ENCODE results near the gene DDX10. TPM values are rescaled to one million over a fixed set of nuclear protein-coding genes. Genes with fewer than 3 reads are reported as not detected.
"Not testable (repeated sequence)": the region's sequence is repeated elsewhere in the genome, so short reads cannot be mapped to it uniquely, and the experiment has no call there.

DDX10 gene
- total RNA-seq, 1 experiment from 2014 or later = 38.7 TPM

DNA sequence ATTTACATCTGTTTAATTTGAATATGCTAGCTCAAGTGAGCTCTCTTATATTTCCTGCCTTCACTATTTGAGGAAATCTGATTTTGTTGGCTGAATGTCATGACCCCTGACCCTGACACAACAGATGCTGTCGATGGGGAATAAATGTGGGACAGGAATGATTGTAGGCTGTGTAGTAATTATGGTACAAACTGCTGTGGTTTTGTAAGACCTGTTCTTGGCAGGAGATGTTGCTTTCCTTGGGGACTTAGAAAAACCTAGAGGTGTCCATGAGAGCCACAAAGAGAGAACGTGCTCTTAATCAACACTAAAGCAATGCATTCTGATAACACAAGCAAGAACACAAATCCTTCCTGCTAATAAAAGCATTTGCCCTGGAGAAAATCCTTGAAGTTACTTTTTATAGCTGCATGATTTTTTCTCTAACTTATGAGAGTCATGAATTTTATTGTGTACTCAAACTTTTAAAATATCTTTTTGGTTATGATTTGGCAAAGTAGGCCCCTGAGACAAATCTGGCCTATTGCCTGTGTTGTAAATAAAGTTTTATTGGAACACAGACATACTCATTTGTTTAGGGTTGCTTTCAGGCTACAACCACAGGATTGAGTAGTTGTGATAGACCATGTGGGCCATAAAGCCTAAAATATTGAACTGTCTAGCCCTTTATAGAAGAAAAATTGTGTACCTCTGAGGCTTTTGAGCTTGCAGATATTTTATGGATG, 90.2 kb downstream of the DDX10 start:
- Histone ChIP-seq H3K4me3 (ENCODE audit: insufficient read depth, low read depth, low read length) (no peak overlapping the region), H3K27me3 (ENCODE audit: control insufficient read depth, insufficient read depth, low read length) (no peaks in the 10 kb centered on the region), H3K36me3 (replicated peaks; ENCODE audit: control insufficient read depth, insufficient read depth, low read length) (no peaks in the 10 kb centered on the region)
- no peak for DNase-seq

DNA sequence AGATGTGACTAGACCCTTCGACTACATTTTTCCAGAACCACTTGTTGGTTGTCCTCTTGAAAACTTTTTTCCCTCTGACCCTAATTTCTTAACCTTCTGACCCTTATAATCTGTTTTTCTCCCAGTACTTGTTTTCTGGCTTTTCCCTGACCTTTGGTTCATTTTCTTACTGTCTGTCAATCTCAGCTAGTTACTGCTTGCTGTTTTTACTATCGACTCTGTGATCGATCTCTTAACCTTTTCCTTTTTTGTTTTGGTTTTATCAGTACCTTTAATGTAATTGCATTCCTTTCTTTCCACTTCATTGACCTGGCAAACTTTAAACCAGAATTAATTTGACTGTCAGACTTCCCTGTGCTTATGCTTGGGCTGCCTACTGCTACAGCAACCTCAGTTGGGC, 92.8 kb downstream of the DDX10 start:
- no peaks in the 10 kb centered on the region for H3K36me3 ChIP-seq (replicated peaks; ENCODE audit: control insufficient read depth, insufficient read depth, low read length)
- DNase-seq = no peak
- no peaks in the 10 kb centered on the region for H3K27me3 ChIP-seq (ENCODE audit: control insufficient read depth, insufficient read depth, low read length)
- H3K4me3 ChIP-seq (ENCODE audit: insufficient read depth, low read depth, low read length) = no peak overlapping the region

DNA sequence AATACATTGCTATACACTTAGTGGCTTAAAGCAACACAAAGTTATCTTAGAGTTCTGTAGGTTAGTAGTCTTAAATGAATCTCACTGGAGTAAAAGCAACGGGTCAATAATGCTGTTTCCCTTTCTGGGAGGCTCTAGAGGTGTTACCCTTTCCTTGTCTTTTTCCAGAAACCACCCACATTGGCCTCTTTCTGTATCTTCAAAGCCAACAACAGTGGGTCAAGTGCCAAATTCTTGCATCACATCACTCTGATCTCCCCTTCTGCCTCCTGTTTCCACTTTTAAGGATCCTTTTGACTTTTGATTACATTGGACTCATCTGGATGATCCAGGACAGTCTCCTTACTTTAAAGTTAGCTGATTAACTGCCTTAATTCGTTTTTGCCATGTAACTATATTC, 93.6 kb downstream of the DDX10 start:
- no peaks in the 10 kb centered on the region for H3K36me3 ChIP-seq (replicated peaks; ENCODE audit: control insufficient read depth, insufficient read depth, low read length)
- DNase-seq = no peak
- H3K27me3 ChIP-seq (ENCODE audit: control insufficient read depth, insufficient read depth, low read length) = no peaks in the 10 kb centered on the region
- no peak overlapping the region for H3K4me3 ChIP-seq (ENCODE audit: insufficient read depth, low read depth, low read length)

DNA sequence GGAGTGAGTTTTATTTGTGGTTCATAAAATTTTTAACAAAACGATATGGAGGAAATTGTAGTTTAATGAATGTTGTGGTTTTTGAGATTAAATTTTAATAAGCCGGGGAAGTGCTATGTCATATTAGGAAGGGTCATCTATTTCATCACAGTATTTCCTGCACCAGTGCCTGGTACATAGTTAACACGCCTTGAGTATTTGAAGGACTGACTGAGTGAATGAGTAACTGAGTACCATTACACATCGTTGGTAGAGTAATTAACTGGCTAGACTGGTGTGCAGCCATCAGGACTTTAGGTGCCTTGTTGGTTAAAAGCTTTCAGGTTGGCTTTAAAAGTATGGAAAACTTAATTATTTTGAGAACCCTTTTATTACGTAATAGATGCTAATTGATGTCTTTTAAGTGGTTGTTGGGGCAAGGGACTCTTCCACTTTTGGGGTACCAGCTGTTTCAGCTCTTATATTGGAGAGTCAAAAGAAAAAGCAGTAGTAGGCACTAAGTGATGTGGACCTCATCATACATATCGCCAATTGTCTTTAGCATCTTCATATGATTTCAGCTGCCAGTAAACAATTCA, 101.8 kb downstream of the DDX10 start:
- no peak for DNase-seq
- Histone ChIP-seq H3K36me3 (replicated peaks; ENCODE audit: control insufficient read depth, insufficient read depth, low read length) (no peaks in the 10 kb centered on the region), H3K27me3 (ENCODE audit: control insufficient read depth, insufficient read depth, low read length) (no peaks in the 10 kb centered on the region), H3K4me3 (ENCODE audit: insufficient read depth, low read depth, low read length) (no peak overlapping the region)

DNA sequence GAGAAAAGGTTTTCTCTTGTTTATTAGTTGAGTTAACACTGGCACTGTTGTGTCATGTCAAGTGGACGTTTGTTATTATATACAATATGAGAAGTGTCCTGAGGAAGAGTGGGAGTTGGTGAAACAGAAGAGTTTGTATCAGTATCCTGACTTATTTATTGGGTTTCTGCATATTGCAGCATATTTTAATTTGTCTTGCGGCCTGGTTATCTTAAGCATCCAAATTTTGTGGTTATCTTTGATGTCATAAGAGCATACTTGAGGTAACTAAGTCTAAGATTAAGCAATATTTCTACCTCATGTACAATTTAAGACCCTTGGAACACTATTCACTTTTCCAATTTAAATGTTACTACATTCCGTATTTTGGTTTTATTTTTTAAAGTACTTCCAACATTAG, 103.5 kb downstream of the DDX10 start:
- no peak overlapping the region for H3K4me3 ChIP-seq (ENCODE audit: insufficient read depth, low read depth, low read length)
- no peaks in the 10 kb centered on the region for H3K27me3 ChIP-seq (ENCODE audit: control insufficient read depth, insufficient read depth, low read length)
- H3K36me3 ChIP-seq (replicated peaks; ENCODE audit: control insufficient read depth, insufficient read depth, low read length) = no peaks in the 10 kb centered on the region
- DNase-seq = no peak

DNA sequence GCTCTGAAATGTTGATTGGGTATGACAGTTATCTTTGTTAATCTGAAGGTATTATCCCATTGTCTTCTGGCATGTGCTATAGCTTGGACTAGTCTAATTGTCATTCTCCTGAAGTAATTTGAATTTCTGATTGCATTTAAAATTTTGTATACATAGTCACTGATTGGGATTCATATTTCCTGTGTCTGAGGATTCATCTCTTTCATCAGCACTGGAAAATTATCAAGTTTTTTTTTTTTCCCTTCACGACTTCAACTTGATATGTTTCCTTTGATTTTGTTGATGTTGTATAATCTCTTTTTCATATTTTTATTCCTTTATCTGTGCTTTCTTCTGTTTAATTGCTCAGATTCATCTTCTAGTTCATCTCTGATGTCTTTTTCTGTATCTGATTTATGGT, 104.1 kb downstream of the DDX10 start:
- Histone ChIP-seq H3K4me3 (ENCODE audit: insufficient read depth, low read depth, low read length) (no peak overlapping the region), H3K36me3 (replicated peaks; ENCODE audit: control insufficient read depth, insufficient read depth, low read length) (no peaks in the 10 kb centered on the region), H3K27me3 (ENCODE audit: control insufficient read depth, insufficient read depth, low read length) (no peaks in the 10 kb centered on the region)
- no peak for DNase-seq

DNA sequence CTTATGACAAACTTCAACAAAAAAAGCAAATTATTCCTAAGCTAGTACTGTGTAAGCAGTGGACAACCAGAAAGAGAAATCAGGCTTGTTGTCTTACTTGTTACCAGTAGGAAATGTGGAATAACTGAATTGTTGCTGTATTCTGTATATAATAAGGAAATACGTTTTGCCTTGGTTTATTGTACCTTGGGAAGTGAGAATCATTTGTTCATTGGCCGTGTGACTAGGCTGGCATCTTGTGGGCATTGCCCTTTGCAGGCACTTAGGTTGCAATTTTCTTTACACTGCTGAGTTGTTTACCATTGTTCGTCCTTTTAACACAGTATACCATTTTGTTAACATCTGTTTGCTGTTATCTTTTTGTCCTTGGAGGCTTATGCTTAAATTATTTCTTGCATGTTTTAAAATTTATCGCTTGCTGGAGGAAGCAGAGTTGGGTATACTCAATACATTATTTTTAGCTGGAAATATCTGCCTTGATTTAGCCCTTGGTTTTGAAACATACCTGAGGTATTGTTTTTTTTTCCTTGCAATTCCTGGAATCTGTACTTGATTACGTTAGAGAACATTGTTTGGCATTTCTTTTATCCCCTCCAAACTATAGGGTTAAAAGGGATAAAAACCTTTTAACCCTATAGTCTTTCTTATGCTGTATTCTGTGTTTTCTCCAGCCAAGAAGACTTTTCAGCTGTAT, 109.3 kb downstream of the DDX10 start:
- Histone ChIP-seq H3K36me3 (replicated peaks; ENCODE audit: control insufficient read depth, insufficient read depth, low read length) (no peaks in the 10 kb centered on the region), H3K27me3 (ENCODE audit: control insufficient read depth, insufficient read depth, low read length) (no peaks in the 10 kb centered on the region), H3K4me3 (ENCODE audit: insufficient read depth, low read depth, low read length) (no peak overlapping the region)
- DNase-seq = no peak

DNA sequence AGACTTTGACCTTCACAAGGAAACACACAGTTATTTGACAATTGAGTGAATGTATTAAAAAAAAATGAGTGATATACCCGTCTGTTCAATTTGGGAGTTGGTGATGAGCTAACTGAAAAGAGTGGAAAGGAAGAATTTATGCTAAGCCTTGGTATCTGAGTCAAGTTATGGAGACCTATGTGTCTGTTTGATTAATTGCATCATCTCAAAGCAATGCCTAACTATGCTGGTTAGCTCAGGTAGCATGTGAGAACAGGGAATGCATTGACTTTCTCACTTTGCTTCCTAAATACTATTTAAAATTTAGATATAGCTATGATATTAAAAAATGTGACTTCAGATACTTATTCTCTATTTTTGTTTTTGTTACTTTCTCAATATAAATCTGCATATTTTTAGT, 110.5 kb downstream of the DDX10 start:
- DNase-seq = no peak
- no peaks in the 10 kb centered on the region for H3K36me3 ChIP-seq (replicated peaks; ENCODE audit: control insufficient read depth, insufficient read depth, low read length)
- H3K27me3 ChIP-seq (ENCODE audit: control insufficient read depth, insufficient read depth, low read length) = no peaks in the 10 kb centered on the region
- no peak overlapping the region for H3K4me3 ChIP-seq (ENCODE audit: insufficient read depth, low read depth, low read length)

DNA sequence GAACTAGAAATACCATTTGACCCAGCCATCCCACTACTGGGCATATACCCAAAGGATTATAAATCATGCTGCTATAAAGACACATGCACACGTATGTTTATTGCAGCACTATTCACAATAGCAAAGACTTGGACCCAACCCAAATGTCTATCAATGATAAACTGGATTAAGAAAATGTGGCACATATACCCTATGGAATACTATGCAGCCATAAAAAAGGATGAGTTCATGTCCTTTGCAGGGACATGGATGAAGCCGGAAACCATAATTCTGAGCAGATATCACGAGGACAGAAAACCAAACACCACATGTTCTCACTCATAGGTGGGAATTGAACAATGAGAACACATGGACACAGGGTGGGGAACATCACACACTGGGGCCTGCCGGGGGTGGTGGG, 114.3 kb downstream of the DDX10 start:
- H3K4me3 ChIP-seq (ENCODE audit: insufficient read depth, low read depth, low read length); H3K36me3 ChIP-seq (replicated peaks; ENCODE audit: control insufficient read depth, insufficient read depth, low read length); DNase-seq; H3K27me3 ChIP-seq (ENCODE audit: control insufficient read depth, insufficient read depth, low read length): not testable (repeated sequence)

DNA sequence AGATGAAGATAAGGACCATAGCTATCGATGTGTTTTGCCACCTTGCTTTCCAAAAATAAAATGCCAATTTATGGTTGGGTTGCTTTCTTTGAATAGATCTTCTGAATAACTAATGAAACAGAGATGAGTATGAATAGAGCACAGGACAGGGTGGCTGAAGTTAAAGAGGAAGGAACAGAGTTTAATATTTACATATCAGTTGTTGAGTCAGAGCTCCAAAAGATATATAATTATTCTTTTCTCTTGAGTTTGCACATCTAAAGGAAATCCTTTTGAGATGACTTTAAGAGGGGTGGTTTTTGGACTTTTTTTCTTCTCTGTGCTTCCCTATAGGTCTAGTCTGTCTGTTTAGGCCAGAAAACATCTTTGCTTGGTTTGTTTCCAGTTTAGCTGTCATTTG, 115.2 kb downstream of the DDX10 start:
- no peaks in the 10 kb centered on the region for H3K36me3 ChIP-seq (replicated peaks; ENCODE audit: control insufficient read depth, insufficient read depth, low read length)
- H3K4me3 ChIP-seq (ENCODE audit: insufficient read depth, low read depth, low read length) = no peak overlapping the region
- DNase-seq = no peak
- no peaks in the 10 kb centered on the region for H3K27me3 ChIP-seq (ENCODE audit: control insufficient read depth, insufficient read depth, low read length)

DNA sequence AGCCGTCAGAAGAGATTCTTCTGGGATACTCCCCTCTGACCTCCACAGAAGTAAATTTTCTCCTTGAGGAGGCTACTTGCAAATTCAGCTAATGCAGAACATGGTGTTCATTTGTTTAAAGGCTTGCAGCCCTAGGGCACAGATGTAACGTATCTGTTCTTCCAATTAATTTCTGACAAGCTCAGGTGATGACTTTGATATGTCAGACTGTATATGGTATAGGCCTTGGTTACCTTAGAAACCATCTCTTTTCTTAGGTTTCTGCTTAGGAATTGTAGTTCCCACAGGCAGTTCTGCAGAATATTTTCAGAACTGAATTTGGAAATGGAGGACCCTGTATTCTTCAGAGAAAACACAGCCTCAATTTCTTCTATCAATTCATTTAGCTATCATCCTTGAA, 117.1 kb downstream of the DDX10 start:
- H3K4me3 ChIP-seq (ENCODE audit: insufficient read depth, low read depth, low read length) = no peak overlapping the region
- DNase-seq = no peak
- no peaks in the 10 kb centered on the region for H3K36me3 ChIP-seq (replicated peaks; ENCODE audit: control insufficient read depth, insufficient read depth, low read length)
- no peaks in the 10 kb centered on the region for H3K27me3 ChIP-seq (ENCODE audit: control insufficient read depth, insufficient read depth, low read length)

DNA sequence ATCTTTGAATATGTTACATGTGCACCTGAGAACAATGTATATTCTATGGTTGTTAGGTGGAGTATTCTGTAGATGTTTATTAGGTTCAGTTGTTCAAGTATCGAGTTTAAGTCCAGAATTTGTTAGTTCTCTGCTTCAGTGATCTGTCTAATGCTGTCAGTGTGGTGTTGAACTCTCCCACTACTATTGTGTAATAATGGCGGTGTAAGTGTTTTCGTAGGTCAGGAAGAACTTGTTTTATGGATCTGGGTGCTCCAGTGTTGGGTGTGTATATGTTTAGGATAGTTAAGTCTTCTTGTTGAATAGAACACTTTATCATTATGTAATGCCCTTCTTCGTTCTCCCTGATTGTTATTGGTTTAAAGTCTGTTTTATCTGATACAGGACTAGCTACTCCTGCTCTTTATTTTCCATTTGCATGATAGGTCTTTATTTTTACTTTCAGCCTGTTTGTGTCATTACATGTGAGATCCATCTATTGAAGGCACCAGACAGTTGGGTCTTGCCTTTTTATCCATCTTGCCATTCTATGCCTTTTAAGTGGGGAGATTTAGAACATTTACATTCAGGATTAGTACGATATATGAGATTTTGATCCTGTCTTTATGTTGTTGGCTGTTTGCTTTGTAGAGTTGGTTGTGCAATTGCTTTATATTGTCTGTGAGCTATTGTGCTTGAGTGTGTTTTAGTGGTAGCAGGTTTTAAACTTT, 121.6 kb downstream of the DDX10 start:
- no peak overlapping the region for H3K4me3 ChIP-seq (ENCODE audit: insufficient read depth, low read depth, low read length)
- DNase-seq = no peak
- H3K27me3 ChIP-seq (ENCODE audit: control insufficient read depth, insufficient read depth, low read length) = no peaks in the 10 kb centered on the region
- no peaks in the 10 kb centered on the region for H3K36me3 ChIP-seq (replicated peaks; ENCODE audit: control insufficient read depth, insufficient read depth, low read length)

DNA sequence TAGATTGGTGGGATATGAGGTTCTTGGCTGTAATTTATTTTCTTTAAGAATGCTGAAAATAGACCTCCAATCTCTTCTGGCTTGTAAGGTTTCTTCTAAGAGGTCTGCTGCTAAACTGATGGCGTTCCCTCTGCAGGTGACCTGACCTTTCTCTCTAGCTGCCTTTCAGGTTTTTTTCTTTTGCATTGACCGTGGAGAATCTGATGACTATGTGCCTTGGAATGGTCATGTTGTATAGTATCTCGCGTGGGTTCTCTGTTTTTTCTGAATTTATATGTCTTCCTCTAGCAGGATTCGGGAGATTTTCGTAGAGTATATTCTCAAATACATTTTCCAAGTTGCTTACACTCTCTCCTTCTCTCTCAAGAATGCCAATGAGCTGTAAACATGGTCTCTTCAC, 122.2 kb downstream of the DDX10 start:
- DNase-seq = no peak
- no peaks in the 10 kb centered on the region for H3K36me3 ChIP-seq (replicated peaks; ENCODE audit: control insufficient read depth, insufficient read depth, low read length)
- H3K27me3 ChIP-seq (ENCODE audit: control insufficient read depth, insufficient read depth, low read length) = no peaks in the 10 kb centered on the region
- no peak overlapping the region for H3K4me3 ChIP-seq (ENCODE audit: insufficient read depth, low read depth, low read length)

DNA sequence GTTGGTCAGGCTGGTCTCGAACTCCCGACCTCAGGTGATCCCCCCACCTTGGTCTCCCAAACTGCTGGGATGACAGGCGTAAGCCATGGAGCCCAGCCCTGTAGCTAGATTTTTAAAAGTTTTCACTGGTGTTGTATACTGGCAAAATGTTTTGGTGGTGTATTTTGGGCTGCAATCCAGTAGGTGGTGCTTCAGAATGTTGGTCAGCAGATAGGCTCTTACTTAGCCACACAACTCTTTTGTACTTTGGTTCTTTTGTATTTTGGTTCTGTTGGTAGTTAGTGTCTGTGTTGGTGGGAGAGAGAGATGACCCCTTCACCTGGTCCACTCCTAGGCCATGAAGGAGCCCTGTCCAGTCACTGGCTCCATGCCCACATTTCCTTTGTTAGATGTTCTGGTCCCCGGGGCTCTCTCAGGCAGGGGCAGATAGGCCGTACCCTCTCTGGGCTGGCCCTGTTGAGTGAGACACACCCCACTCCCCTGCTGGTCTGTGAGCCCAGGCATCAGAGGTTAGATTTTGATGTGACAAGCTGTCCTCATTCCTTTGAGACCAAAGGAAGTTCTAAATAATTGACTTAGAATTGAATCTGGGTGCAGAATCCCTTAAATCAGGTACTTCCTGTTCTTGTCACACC, 123.8 kb downstream of the DDX10 start:
- no peaks in the 10 kb centered on the region for H3K27me3 ChIP-seq (ENCODE audit: control insufficient read depth, insufficient read depth, low read length)
- no peak for DNase-seq
- no peaks in the 10 kb centered on the region for H3K36me3 ChIP-seq (replicated peaks; ENCODE audit: control insufficient read depth, insufficient read depth, low read length)
- no peak overlapping the region for H3K4me3 ChIP-seq (ENCODE audit: insufficient read depth, low read depth, low read length)
